OCI-LY7 (cell line): ENCODE data around the gene STK32A.

Experiments used
- EZH2phosphoT487 ChIP-seq: fragments of 200-600 bp; sonication (generic); IDR thresholded peaks from 2 replicates; pipeline ENCODE4 v1.6.1; 2018; ENCODE audit warnings: low read depth, borderline replicate concordance, mild to moderate bottlenecking, mixed run types, antibody characterized with exemption, low read length, moderate library complexity, mixed read lengths
- TF ChIP-seq, protein P1 (sequence below): fragments of 200-600 bp; sonication (generic); conservative IDR thresholded peaks from 2 replicates; pipeline ENCODE4 v1.5.1; 2014; ENCODE audit warnings: mild to moderate bottlenecking, antibody characterized with exemption, low read length, moderate library complexity, mixed read lengths

DNA sequence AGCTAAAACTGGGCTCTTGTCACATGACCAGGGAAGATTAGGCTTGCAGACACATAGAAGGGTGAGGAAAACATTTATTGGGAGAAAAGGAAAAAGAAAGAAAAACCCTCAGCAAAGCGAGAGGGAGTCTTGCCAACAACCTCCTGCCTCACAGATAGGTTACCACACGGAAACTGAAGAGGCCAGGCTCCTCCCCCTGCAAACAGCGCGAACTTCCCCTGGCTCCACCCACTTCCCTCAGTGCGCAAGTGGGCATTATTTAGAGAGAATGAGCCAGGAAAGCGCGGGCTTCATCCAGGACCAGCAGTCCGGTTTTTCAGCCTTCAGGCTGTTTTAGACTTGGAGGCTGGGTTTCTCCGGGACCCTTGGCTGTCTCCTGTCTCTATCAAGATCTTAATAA lies 70.3 kb downstream of the STK32A start:
- TF ChIP-seq, protein P1, sequence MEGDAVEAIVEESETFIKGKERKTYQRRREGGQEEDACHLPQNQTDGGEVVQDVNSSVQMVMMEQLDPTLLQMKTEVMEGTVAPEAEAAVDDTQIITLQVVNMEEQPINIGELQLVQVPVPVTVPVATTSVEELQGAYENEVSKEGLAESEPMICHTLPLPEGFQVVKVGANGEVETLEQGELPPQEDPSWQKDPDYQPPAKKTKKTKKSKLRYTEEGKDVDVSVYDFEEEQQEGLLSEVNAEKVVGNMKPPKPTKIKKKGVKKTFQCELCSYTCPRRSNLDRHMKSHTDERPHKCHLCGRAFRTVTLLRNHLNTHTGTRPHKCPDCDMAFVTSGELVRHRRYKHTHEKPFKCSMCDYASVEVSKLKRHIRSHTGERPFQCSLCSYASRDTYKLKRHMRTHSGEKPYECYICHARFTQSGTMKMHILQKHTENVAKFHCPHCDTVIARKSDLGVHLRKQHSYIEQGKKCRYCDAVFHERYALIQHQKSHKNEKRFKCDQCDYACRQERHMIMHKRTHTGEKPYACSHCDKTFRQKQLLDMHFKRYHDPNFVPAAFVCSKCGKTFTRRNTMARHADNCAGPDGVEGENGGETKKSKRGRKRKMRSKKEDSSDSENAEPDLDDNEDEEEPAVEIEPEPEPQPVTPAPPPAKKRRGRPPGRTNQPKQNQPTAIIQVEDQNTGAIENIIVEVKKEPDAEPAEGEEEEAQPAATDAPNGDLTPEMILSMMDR, result no peak
- no peak for TF ChIP-seq EZH2phosphoT487
